ENCODE data around the gene HIVEP1.
A peak's percentile ranks its signal among the peaks of the same experiment; 100 is the strongest.

Gene HIVEP1

DNA sequence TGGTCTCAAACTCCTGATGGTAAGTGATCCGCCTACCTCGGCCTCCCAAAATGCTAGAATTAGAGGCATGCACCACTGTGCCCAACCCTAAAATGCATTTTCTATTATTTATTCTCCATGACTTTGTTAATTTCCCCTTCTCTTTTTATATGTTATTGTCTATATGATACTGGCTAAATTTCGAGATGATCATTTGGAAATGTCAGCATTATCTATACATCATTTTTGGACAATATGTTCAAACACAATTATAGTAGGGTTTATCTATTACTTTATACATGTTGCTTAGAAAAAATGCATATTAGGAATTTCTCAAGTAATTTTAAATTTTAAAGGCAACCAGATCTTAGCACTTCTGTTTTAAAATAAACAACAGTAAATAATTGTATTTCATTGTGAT is 34.4 kb upstream of the HIVEP1 start:
- Mint-ChIP-seq H3K27ac (no peak overlapping the region), H3K4me3 (no peak overlapping the region), H3K4me1 (peaks cover 34% of the 10 kb centered on the region), H3K9me3 (peaks cover 3% of the 10 kb centered on the region), H3K36me3 (ENCODE audit: low read depth) (no peaks in the 10 kb centered on the region), H3K27me3 (no peaks in the 10 kb centered on the region)
- no peak for ATAC-seq
- no peak for DNase-seq

DNA sequence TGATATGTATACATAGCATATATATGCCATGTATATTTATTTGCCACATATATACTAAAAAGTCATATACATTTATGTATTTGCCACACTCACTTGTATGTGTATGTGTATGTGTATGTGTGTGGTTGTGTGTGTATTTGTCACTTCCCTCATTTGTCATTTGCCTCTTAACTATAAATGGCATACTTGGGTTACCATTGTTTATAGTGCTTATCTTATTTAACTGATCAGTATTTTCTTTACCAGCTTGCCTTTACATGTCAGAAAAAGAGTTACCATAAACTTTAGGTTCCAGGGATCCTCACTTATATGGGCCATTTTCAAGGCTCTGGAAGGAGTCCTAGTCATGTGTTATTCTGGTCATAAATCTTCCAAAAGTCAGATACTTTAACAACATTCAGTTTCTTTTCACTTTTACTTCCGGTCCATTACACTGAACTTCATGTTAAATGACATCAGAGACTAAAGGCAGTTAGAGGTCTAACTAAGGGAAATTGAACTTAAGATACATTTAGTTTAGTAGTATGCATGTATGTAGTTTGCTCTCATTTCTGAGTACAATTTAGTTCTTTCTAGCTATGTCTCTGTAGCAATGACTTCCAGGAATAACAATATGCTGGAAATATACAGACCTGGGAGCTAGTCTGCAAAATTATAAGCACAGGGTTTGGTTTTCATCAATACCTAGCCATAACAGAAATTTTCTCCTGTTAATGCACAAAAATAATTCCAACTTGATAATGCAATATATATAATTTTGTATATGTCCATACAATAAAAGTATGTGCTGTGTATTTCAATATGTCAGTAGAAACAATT is 33.7 kb upstream of the HIVEP1 start:
- Mint-ChIP-seq H3K36me3 (ENCODE audit: low read depth) (no peaks in the 10 kb centered on the region), H3K27me3 (no peaks in the 10 kb centered on the region), H3K9me3 (peaks cover 3% of the 10 kb centered on the region), H3K4me1 (peaks cover 34% of the 10 kb centered on the region), H3K4me3 (no peak overlapping the region), H3K27ac (peak overlapping the region; percentile 47)
- DNase-seq (no peak), ATAC-seq (no peak)

- Mint-ChIP-seq H3K36me3 (ENCODE audit: low read depth) (no peaks in the 10 kb centered on the region), H3K4me3 (no peak overlapping the region), H3K27ac (no peak overlapping the region), H3K4me1 (peaks cover 27% of the 10 kb centered on the region), H3K27me3 (no peaks in the 10 kb centered on the region), H3K9me3 (peaks cover 2% of the 10 kb centered on the region)
- no peak for ATAC-seq
- no peak for DNase-seq
Observed at GRCh38 chr6:11979866-11980265, 32.2 kb upstream of the HIVEP1 start.

- Mint-ChIP-seq H3K4me3 (no peak overlapping the region), H3K27me3 (peaks cover 2% of the 10 kb centered on the region), H3K27ac (no peak overlapping the region), H3K4me1 (peaks cover 6% of the 10 kb centered on the region), H3K36me3 (ENCODE audit: low read depth) (no peaks in the 10 kb centered on the region), H3K9me3 (no peaks in the 10 kb centered on the region)
- DNase-seq (no peak), ATAC-seq (no peak)
Observed at GRCh38 chr6:11983306-11983705, 28.8 kb upstream of the HIVEP1 start.

GRCh38 chr6:11987386-11987785 is 24.7 kb upstream of the HIVEP1 start:
- H3K9me3 Mint-ChIP-seq: no peaks in the 10 kb centered on the region
- peaks cover 4% of the 10 kb centered on the region for H3K4me1 Mint-ChIP-seq
- H3K27me3 Mint-ChIP-seq: peaks cover 2% of the 10 kb centered on the region
- no peak overlapping the region for H3K4me3 Mint-ChIP-seq
- H3K27ac Mint-ChIP-seq: no peak overlapping the region
- no peaks in the 10 kb centered on the region for H3K36me3 Mint-ChIP-seq (ENCODE audit: low read depth)
- DNase-seq (no peak), ATAC-seq (no peak)

DNA sequence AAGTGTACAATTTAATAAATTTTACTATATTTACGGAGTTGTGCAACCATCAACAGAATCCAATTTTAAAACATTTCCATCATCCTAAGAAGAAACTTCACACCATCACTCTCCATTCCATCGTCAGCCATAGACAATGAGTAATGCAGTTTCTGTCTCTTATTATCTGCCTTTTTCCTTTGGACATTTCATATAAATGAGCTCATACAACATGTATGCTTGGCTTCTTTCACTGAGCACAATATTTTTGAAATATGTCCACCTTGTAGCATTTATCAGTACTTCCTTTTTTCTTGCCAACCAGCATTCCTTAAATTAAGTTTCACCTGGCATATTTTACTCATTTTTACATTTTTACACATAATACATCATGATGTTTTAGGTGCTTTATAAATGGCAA is 22.7 kb upstream of the HIVEP1 start:
- no peak for ATAC-seq
- H3K9me3 Mint-ChIP-seq: no peaks in the 10 kb centered on the region

GRCh38 chr6:11992086-11992485 is 20.0 kb upstream of the HIVEP1 start:
- Mint-ChIP-seq H3K4me3 (no peak overlapping the region), H3K27ac (no peak overlapping the region), H3K4me1 (peaks cover 4% of the 10 kb centered on the region), H3K9me3 (no peaks in the 10 kb centered on the region), H3K27me3 (no peaks in the 10 kb centered on the region), H3K36me3 (ENCODE audit: low read depth) (no peaks in the 10 kb centered on the region)
- DNase-seq: no peak
- no peak for ATAC-seq

More for the DNA sequence above, 22.7 kb upstream of the HIVEP1 start:
- Mint-ChIP-seq H3K27me3 (peaks cover 2% of the 10 kb centered on the region), H3K4me3 (no peak overlapping the region), H3K27ac (no peak overlapping the region), H3K4me1 (peaks cover 4% of the 10 kb centered on the region), H3K36me3 (ENCODE audit: low read depth) (no peaks in the 10 kb centered on the region)
- no peak for DNase-seq

DNA sequence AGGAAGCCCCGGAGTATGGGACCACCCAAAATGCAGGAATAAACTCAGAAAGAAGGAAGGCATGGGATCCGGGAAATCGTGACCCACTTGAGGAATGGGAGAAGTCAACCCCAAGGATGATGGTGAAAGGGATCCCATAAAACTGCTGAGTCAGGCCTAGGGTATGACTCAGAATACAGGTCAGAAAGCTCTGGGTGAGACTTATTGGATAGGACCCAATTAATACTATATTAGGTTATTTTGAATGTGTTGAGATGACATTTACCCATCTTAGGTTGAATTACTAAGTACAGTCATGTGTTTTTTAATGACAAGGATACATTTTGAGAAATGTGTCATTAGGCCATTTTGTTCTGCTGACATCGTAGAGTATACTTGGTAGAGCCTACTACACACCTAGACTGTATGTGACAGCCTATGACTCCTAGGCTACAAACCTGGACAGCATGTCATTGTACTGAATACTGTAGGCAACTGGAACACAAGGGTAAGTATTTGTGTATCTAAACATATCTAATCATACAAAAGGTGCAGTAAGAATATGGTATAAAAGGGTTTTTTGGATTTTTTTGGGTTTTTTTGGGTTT is 17.1 kb upstream of the HIVEP1 start:
- DNase-seq (no peak), ATAC-seq (no peak)
- H3K36me3 Mint-ChIP-seq (ENCODE audit: low read depth): no peaks in the 10 kb centered on the region
- H3K4me3 Mint-ChIP-seq: no peak overlapping the region
- H3K4me1 Mint-ChIP-seq: peaks cover 3% of the 10 kb centered on the region
- no peak overlapping the region for H3K27ac Mint-ChIP-seq
- no peaks in the 10 kb centered on the region for H3K9me3 Mint-ChIP-seq
- H3K27me3 Mint-ChIP-seq: no peaks in the 10 kb centered on the region

DNA sequence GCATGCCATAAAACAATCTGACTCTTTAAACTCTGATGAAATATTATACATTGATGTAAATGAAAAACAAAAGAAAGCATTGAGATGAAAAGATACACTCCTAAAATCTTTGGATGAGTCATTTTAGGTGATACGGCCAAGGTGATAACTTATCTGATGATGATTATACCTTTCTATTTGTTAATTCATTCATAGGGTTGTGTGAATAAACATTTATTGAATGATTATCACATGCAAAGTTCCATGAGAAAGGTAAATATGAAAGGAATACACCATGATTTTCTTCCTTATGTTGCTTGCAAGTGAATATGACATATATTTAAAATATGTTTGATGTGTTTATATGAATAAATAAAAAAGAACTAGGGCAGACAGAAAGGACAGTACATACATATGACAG is 15.4 kb upstream of the HIVEP1 start:
- no peaks in the 10 kb centered on the region for H3K9me3 Mint-ChIP-seq
- ATAC-seq: no peak
- H3K4me1 Mint-ChIP-seq: peaks cover 20% of the 10 kb centered on the region
- no peak for DNase-seq
- H3K36me3 Mint-ChIP-seq (ENCODE audit: low read depth): no peaks in the 10 kb centered on the region
- H3K27me3 Mint-ChIP-seq: no peaks in the 10 kb centered on the region
- no peak overlapping the region for H3K4me3 Mint-ChIP-seq
- no peak overlapping the region for H3K27ac Mint-ChIP-seq

DNA sequence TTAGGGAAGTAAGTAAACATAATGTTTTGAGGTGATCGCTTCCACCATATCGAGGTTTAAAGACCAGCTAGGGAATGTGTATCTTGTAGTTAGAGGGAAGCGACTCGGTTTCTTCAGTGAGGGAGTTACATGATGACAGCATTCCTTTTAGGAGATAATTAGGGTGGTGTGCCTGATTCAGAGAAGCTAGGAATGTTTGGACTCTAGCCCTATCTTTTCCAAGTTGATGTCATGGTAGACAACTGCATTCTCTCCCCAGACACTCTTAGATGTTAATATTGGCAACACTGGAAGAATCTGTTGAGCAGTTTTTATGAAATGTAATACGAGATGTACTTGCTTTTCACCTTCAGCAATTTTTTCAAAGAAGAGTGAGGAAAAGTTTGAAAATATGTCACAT is 12.9 kb upstream of the HIVEP1 start:
- no peak for ATAC-seq

GRCh38 chr6:12000174-12000573 is 11.9 kb upstream of the HIVEP1 start:
- ATAC-seq (no peak), DNase-seq (no peak)
- no peak overlapping the region for H3K4me3 Mint-ChIP-seq
- H3K4me1 Mint-ChIP-seq: peaks cover 21% of the 10 kb centered on the region
- H3K36me3 Mint-ChIP-seq (ENCODE audit: low read depth): no peaks in the 10 kb centered on the region
- no peak overlapping the region for H3K27ac Mint-ChIP-seq
- H3K27me3 Mint-ChIP-seq: no peaks in the 10 kb centered on the region
- H3K9me3 Mint-ChIP-seq: no peaks in the 10 kb centered on the region

More for the DNA sequence above, 12.9 kb upstream of the HIVEP1 start:
- DNase-seq: no peak
- no peaks in the 10 kb centered on the region for H3K27me3 Mint-ChIP-seq
- no peaks in the 10 kb centered on the region for H3K9me3 Mint-ChIP-seq
- H3K4me1 Mint-ChIP-seq: peaks cover 21% of the 10 kb centered on the region
- H3K27ac Mint-ChIP-seq: no peak overlapping the region
- H3K36me3 Mint-ChIP-seq (ENCODE audit: low read depth): no peaks in the 10 kb centered on the region
- H3K4me3 Mint-ChIP-seq: no peak overlapping the region

- DNase-seq (no peak), ATAC-seq (no peak)
- peak overlapping the region; percentile 12 for H3K27ac Mint-ChIP-seq
- no peak overlapping the region for H3K4me3 Mint-ChIP-seq
- peaks cover 21% of the 10 kb centered on the region for H3K4me1 Mint-ChIP-seq
- no peaks in the 10 kb centered on the region for H3K27me3 Mint-ChIP-seq
- H3K9me3 Mint-ChIP-seq: no peaks in the 10 kb centered on the region
- H3K36me3 Mint-ChIP-seq (ENCODE audit: low read depth): no peaks in the 10 kb centered on the region
Observed at GRCh38 chr6:12001004-12001705, 11.0 kb upstream of the HIVEP1 start.

DNA sequence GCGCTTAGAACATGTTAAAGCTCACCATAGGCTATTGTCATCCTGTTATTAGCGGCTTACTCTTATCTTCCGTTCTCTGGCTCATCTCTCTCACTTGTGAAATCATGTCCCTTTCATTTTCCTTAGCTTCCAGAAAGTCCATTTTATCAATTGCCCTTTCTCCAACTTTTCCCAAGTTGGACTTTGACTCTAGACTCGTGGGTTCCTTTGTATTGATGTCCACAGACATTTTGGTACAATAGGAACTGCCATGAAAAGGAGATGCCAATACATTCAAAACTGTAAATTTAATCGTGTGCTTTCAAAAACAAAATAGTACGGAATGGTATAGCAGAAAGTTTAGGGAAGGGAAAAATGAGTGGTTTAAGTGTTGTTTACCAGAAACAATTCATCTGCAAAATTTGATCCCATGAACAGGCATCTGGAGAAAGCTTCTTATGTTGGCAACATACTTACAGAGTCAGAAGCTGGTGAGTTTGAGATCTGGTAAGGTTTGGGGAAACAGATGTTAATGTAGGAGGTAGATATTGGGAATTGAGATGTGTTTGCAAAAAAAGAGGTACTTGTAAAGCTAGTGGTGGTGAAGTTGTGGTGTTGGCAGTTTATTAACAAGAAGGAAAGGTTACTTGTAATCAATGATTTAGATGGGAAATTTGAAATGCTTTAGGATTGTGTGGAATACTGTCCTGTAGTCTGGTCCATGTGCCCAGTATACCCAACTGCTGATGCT is 10.2 kb upstream of the HIVEP1 start:
- H3K4me3 Mint-ChIP-seq: no peak overlapping the region
- H3K27ac Mint-ChIP-seq: peak overlapping the region; percentile 12
- H3K36me3 Mint-ChIP-seq (ENCODE audit: low read depth): no peaks in the 10 kb centered on the region
- H3K9me3 Mint-ChIP-seq: no peaks in the 10 kb centered on the region
- ATAC-seq: no peak
- no peaks in the 10 kb centered on the region for H3K27me3 Mint-ChIP-seq
- no peak for DNase-seq
- peaks cover 21% of the 10 kb centered on the region for H3K4me1 Mint-ChIP-seq

GRCh38 chr6:12007473-12007872 is 4.6 kb upstream of the HIVEP1 start:
- Mint-ChIP-seq H3K36me3 (ENCODE audit: low read depth) (no peaks in the 10 kb centered on the region), H3K9me3 (no peaks in the 10 kb centered on the region), H3K4me3 (no peak overlapping the region), H3K4me1 (peaks cover 27% of the 10 kb centered on the region), H3K27ac (no peak overlapping the region), H3K27me3 (no peaks in the 10 kb centered on the region)
- ATAC-seq (no peak), DNase-seq (no peak)

Data from activated naive CD8-positive, alpha-beta T cell treated with anti-CD3 and anti-CD28 coated beads, Interleukin-2, amount 50 U/mL, for 24 hours (primary cell).